ENCODE measurements around the gene ZIC4.

Gene ZIC4

GRCh38 chr3:147397155-147397874 is 9.0 kb downstream of the ZIC4 start:
- TF ChIP-seq CTCF (IDR thresholded peaks at IDR 0.05), result no peak
- H3K27ac ChIP-seq, result no peak overlapping the region

GRCh38 chr3:147396712-147397046 is 9.7 kb downstream of the ZIC4 start:
- H3K4me3 ChIP-seq, result no peak overlapping the region
- peaks cover 0 to 48% (median 34%) of the 10 kb centered on the region in 4 donors for H3K4me1 ChIP-seq
- no peaks in the 10 kb centered on the region for H3K9me3 ChIP-seq
- no peak for DNase-seq
- no peaks in the 10 kb centered on the region for H3K36me3 ChIP-seq
- no peak overlapping the region for H3K27ac ChIP-seq
- no peak for TF ChIP-seq CTCF (IDR thresholded peaks at IDR 0.05)
- intact Hi-C loops (cut with DNase I; ENCODE audit: low total_unique reads), result no loop called here
- H3K27me3 ChIP-seq, result peaks cover 0 to 94% of the 10 kb centered on the region in 2 donors

More at GRCh38 chr3:147397155-147397874, 9.0 kb downstream of the ZIC4 start:
- DNase-seq, result no peak
- Histone ChIP-seq H3K9me3 (no peaks in the 10 kb centered on the region), H3K36me3 (no peaks in the 10 kb centered on the region), H3K4me3 (no peak overlapping the region), H3K4me1 (peaks cover 0 to 41% (median 28%) of the 10 kb centered on the region in 4 donors), H3K27me3 (peaks cover 0 to 94% of the 10 kb centered on the region in 2 donors)
- intact Hi-C loops (cut with DNase I; ENCODE audit: low total_unique reads), result no loop called here

- no peak overlapping the region for H3K27ac ChIP-seq
- H3K4me1 ChIP-seq, result peaks cover 0 to 54% (median 39%) of the 10 kb centered on the region in 4 donors
- no peak overlapping the region for H3K4me3 ChIP-seq
- intact Hi-C loops (cut with DNase I; ENCODE audit: low total_unique reads), result no loop called here
- H3K9me3 ChIP-seq, result peaks cover 0 to 2% (median 0%) of the 10 kb centered on the region in 3 donors
- no peak for DNase-seq
- H3K36me3 ChIP-seq, result no peaks in the 10 kb centered on the region
- H3K27me3 ChIP-seq, result peaks cover 0 to 95% of the 10 kb centered on the region in 2 donors
- no peak for TF ChIP-seq CTCF (IDR thresholded peaks at IDR 0.05)
Measured at GRCh38 chr3:147395899-147396711, 10.2 kb downstream of the ZIC4 start.

GRCh38 chr3:147394884-147395225 is 11.5 kb downstream of the ZIC4 start:
- H3K4me1 ChIP-seq, result peaks cover 0 to 60% (median 44%) of the 10 kb centered on the region in 4 donors

More at GRCh38 chr3:147394884-147395225, 11.5 kb downstream of the ZIC4 start:
- intact Hi-C loops (cut with DNase I; ENCODE audit: low total_unique reads), result no loop called here
- no peak overlapping the region for H3K27ac ChIP-seq
- H3K9me3 ChIP-seq, result peaks cover 0 to 6% (median 0%) of the 10 kb centered on the region in 3 donors
- no peak overlapping the region for H3K4me3 ChIP-seq
- DNase-seq, result no peak
- H3K36me3 ChIP-seq, result no peaks in the 10 kb centered on the region
- TF ChIP-seq CTCF (IDR thresholded peaks at IDR 0.05), result no peak
- peaks cover 0 to 95% of the 10 kb centered on the region in 2 donors for H3K27me3 ChIP-seq
